Loucy (cell line): ENCODE measurements around the gene MICAL2.

Experiments used
- H2AFZ ChIP-seq: fragments of 200-600 bp; sonication (generic); 2 replicates; pipeline ENCODE4 v1.6.0; 2016; ENCODE audit warnings: antibody characterized with exemption, mild to moderate bottlenecking, low read length, moderate library complexity
- H3F3A ChIP-seq: fragments of 200-600 bp; 2 replicates; pipeline ENCODE4 v1.6.0; 2016; ENCODE audit warnings: antibody characterized with exemption, low read depth, mild to moderate bottlenecking
- H3K27me3 ChIP-seq: fragments of 200-600 bp; sonication (generic); 2 replicates; pipeline ENCODE4 v1.6.1; 2014; ENCODE audit warnings: low read length, mild to moderate bottlenecking; ENCODE audit not compliant: insufficient read depth, poor library complexity, severe bottlenecking
- H3K36me3 ChIP-seq: fragments of 200-600 bp; sonication (generic); 2 replicates; pipeline ENCODE4 v1.6.1; 2016; ENCODE audit warnings: low read length; ENCODE audit not compliant: insufficient read depth
- H3K4me1 ChIP-seq: fragments of 200-600 bp; sonication (generic); 2 replicates; pipeline ENCODE4 v1.5.1; 2014; ENCODE audit warnings: low read length, mild to moderate bottlenecking; ENCODE audit not compliant: insufficient read depth, poor library complexity, severe bottlenecking
- H3K4me2 ChIP-seq: fragments of 200-600 bp; sonication (generic); 2 replicates; pipeline ENCODE4 v1.6.0; 2014; ENCODE audit warnings: antibody characterized with exemption, low read length, low read depth, mild to moderate bottlenecking; ENCODE audit not compliant: poor library complexity, severe bottlenecking
- H3K4me3 ChIP-seq: fragments of 200-600 bp; sonication (generic); 2 replicates; pipeline ENCODE4 v1.5.1; 2014; ENCODE audit warnings: low read length, mild to moderate bottlenecking, mixed read lengths; ENCODE audit not compliant: poor library complexity, severe bottlenecking
- H3K79me2 ChIP-seq: fragments of 200-600 bp; sonication (generic); 2 replicates; pipeline ENCODE4 v1.6.1; 2014; ENCODE audit warnings: low read length; ENCODE audit not compliant: insufficient read depth
- H3K9ac ChIP-seq: fragments of 200-600 bp; sonication (generic); 2 replicates; pipeline ENCODE4 v1.6.0; 2014; ENCODE audit warnings: mild to moderate bottlenecking, low read depth, low read length, moderate library complexity; ENCODE audit not compliant: poor library complexity, severe bottlenecking
- H3K9me2 ChIP-seq: fragments of 200-600 bp; sonication (generic); replicated peaks from 2 replicates; pipeline ENCODE4 v1.6.1; 2016; ENCODE audit warnings: low read depth, low read length, mixed read lengths
- H3K9me3 ChIP-seq: fragments of 200-600 bp; sonication (generic); 2 replicates; pipeline ENCODE4 v1.6.1; 2014; ENCODE audit warnings: mild to moderate bottlenecking, antibody characterized with exemption, low read length, low read depth; ENCODE audit not compliant: insufficient read depth
- H4K20me1 ChIP-seq: fragments of 200-600 bp; sonication (generic); 2 replicates; pipeline ENCODE4 v1.6.0; 2014; ENCODE audit warnings: antibody characterized with exemption, low read length, mild to moderate bottlenecking; ENCODE audit not compliant: insufficient read depth, poor library complexity, severe bottlenecking
- CTCF ChIP-seq: fragments of 200-600 bp; sonication (generic); conservative IDR thresholded peaks from 2 replicates; pipeline ENCODE4 v1.5.1; 2014; ENCODE audit warnings: mild to moderate bottlenecking, antibody characterized with exemption, low read length
- EZH2phosphoT487 ChIP-seq: fragments of 200-600 bp; IDR thresholded peaks from 2 replicates; pipeline ENCODE4 v1.6.1; 2018; ENCODE audit warnings: antibody characterized with exemption, mild to moderate bottlenecking, moderate library complexity, borderline replicate concordance

MICAL2 gene

DNA sequence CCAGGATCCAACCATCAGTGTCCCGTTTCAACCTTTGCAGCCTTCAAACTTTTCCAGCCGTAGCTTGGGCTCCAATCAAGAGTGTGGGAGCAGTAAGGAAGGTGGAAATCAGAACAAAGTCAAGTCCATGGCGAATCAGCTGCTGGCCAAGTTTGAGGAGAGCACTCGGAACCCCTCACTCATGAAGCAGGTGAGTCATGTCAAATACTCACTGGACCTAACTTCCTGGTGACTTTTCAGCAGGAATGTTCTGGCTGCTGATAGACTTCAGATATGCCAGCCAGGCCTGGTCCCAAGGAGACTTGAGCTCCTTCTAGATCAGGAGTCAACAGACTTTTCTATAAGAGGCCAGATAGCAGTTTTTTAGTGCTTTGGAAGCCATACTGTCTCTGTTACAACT lies 129.0 kb downstream of the MICAL2 start:
- Histone ChIP-seq H3K36me3 (no peaks in the 10 kb centered on the region), H3K79me2 (no peaks in the 10 kb centered on the region), H3K9me3 (no peaks in the 10 kb centered on the region), H3K4me3 (no peak overlapping the region), H3K9me2 (no peaks in the 10 kb centered on the region), H3K4me1 (peaks cover 19% of the 10 kb centered on the region), H3F3A (no peaks in the 10 kb centered on the region), H2AFZ (no peak overlapping the region), H4K20me1 (no peaks in the 10 kb centered on the region), H3K27me3 (no peaks in the 10 kb centered on the region), H3K4me2 (no peak overlapping the region), H3K9ac (no peak overlapping the region)
- TF ChIP-seq CTCF (no peak), EZH2phosphoT487 (no peak)

DNA sequence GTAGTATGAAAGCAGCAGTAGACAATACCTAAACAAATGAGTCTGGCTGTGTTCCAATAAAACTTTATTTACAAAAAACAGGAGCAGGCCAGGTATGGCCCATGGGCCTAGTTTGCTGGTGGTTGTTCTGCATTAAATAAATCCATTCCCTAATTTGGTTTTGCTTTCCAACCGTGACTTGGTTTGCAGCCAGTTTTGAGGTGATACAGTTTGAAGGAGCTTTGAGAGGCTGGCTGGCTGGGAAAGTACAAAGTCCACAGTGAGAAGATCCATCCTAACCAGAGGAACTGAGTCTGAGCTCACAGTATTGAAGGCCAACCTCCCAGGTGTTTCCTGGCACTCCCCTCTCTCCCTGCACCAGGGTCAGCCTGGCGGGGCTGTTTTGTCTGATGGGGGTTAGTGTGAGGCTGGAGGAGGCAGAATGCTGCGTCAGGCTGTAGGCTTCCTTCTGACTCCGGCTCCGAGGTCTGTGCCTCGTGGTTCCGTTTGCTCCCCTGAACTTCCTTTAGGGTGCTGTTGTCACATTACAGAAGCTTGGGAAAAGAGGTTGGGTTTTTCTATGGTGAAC lies 129.5 kb downstream of the MICAL2 start:
- no peaks in the 10 kb centered on the region for H4K20me1 ChIP-seq
- no peaks in the 10 kb centered on the region for H3F3A ChIP-seq
- no peak overlapping the region for H2AFZ ChIP-seq
- H3K27me3 ChIP-seq, result no peaks in the 10 kb centered on the region
- TF ChIP-seq EZH2phosphoT487 (no peak), CTCF (no peak)
- no peak overlapping the region for H3K4me2 ChIP-seq
- H3K9me2 ChIP-seq, result no peaks in the 10 kb centered on the region
- no peaks in the 10 kb centered on the region for H3K9me3 ChIP-seq
- H3K4me1 ChIP-seq, result peaks cover 19% of the 10 kb centered on the region
- no peaks in the 10 kb centered on the region for H3K79me2 ChIP-seq
- no peaks in the 10 kb centered on the region for H3K36me3 ChIP-seq
- no peak overlapping the region for H3K4me3 ChIP-seq
- no peak overlapping the region for H3K9ac ChIP-seq

- Histone ChIP-seq H3K79me2 (no peaks in the 10 kb centered on the region), H2AFZ (no peak overlapping the region), H3K9me3 (no peaks in the 10 kb centered on the region), H3K9ac (no peak overlapping the region), H3K4me1 (peaks cover 17% of the 10 kb centered on the region), H3K27me3 (no peaks in the 10 kb centered on the region), H3K4me2 (no peak overlapping the region), H3K36me3 (no peaks in the 10 kb centered on the region), H3F3A (no peaks in the 10 kb centered on the region), H3K4me3 (no peak overlapping the region), H3K9me2 (no peaks in the 10 kb centered on the region), H4K20me1 (no peaks in the 10 kb centered on the region)
- TF ChIP-seq CTCF (no peak), EZH2phosphoT487 (no peak)
Observed at GRCh38 chr11:12240677-12241076, 130.3 kb downstream of the MICAL2 start.
